SU-DHL-6 (cell line): ENCODE data around the gene GSDME.

Source experiments
- EZH2phosphoT487 ChIP-seq: fragments of 200-600 bp; sonication (generic), shearing (Covaris generic); conservative IDR thresholded peaks from 2 replicates; pipeline ENCODE4 v1.6.1; 2018; ENCODE audit warnings: mild to moderate bottlenecking, antibody characterized with exemption, low read length, moderate library complexity, mixed read lengths
- TF ChIP-seq, protein P1 (sequence below): fragments of 200-600 bp; sonication (generic); IDR thresholded peaks from one replicate; pipeline ENCODE4 v1.5.1; 2017; ENCODE audit warnings: antibody characterized with exemption, mild to moderate bottlenecking, low read length, moderate library complexity; ENCODE audit not compliant: insufficient read depth, poor library complexity, severe bottlenecking

DNA sequence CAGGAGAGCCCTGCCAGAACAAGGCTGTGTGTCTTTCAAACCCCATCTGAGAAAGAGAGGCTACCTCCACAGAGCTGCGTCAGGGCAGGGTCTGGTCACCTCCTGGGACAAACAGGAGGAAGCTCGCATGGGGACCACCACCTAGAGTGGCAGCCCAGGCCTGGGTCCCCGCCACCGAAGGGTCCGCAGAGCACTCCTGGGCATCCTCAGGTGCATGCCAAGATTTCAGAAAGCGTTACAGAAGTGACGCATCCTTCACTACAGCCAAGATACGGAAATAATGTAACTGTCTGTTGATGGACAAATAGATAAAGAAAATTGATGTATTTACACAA, 42.6 kb downstream of the GSDME start:
- TF ChIP-seq, protein P1, sequence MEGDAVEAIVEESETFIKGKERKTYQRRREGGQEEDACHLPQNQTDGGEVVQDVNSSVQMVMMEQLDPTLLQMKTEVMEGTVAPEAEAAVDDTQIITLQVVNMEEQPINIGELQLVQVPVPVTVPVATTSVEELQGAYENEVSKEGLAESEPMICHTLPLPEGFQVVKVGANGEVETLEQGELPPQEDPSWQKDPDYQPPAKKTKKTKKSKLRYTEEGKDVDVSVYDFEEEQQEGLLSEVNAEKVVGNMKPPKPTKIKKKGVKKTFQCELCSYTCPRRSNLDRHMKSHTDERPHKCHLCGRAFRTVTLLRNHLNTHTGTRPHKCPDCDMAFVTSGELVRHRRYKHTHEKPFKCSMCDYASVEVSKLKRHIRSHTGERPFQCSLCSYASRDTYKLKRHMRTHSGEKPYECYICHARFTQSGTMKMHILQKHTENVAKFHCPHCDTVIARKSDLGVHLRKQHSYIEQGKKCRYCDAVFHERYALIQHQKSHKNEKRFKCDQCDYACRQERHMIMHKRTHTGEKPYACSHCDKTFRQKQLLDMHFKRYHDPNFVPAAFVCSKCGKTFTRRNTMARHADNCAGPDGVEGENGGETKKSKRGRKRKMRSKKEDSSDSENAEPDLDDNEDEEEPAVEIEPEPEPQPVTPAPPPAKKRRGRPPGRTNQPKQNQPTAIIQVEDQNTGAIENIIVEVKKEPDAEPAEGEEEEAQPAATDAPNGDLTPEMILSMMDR: no peak
- no peak for TF ChIP-seq EZH2phosphoT487
